Ovary (tissue), 3 donors: ENCODE measurements around the gene GPR65.

ENCODE experiments used
- CTCF ChIP-seq, 3 donors: fragments of 450-650 bp in 2 of 3; fragments of 200-600 bp in 1 of 3; IDR thresholded peaks; one replicate each; pipeline versions ENCODE4 v1.5.1 to v1.8.0; 2016 to 2022; ENCODE audit warnings: antibody characterized with exemption in 3 of 3, mild to moderate bottlenecking in 1 of 3
- POLR2A ChIP-seq: fragments of 450-650 bp; IDR thresholded peaks from one replicate; pipeline ENCODE4 v1.6.1; 2017; ENCODE audit warnings: antibody characterized with exemption, mild to moderate bottlenecking, moderate library complexity
- donor health status: DM: no; HTN: no; CAD: no.

- TF ChIP-seq CTCF (IDR thresholded peaks at IDR 0.05) (no peak), POLR2A (no peak)
Observed at GRCh38 chr14:87966816-87967215, 38.1 kb upstream of the GPR65 start.
